Measurements from ENCODE around the gene ZNF892. TPM values are rescaled to one million over a fixed set of nuclear protein-coding genes. Genes with fewer than 3 reads are reported as not detected.

Gene ZNF892
- total and polyA plus RNA-seq, 2 of the 13 experiments (the other 11 are each of a cell fraction or from before 2014, with no cell fraction given), result not detected

GRCh38 chr2:95231723-95232122 lies 24.4 kb downstream of the ZNF892 start (continued):
- TF ChIP-seq, protein P1, sequence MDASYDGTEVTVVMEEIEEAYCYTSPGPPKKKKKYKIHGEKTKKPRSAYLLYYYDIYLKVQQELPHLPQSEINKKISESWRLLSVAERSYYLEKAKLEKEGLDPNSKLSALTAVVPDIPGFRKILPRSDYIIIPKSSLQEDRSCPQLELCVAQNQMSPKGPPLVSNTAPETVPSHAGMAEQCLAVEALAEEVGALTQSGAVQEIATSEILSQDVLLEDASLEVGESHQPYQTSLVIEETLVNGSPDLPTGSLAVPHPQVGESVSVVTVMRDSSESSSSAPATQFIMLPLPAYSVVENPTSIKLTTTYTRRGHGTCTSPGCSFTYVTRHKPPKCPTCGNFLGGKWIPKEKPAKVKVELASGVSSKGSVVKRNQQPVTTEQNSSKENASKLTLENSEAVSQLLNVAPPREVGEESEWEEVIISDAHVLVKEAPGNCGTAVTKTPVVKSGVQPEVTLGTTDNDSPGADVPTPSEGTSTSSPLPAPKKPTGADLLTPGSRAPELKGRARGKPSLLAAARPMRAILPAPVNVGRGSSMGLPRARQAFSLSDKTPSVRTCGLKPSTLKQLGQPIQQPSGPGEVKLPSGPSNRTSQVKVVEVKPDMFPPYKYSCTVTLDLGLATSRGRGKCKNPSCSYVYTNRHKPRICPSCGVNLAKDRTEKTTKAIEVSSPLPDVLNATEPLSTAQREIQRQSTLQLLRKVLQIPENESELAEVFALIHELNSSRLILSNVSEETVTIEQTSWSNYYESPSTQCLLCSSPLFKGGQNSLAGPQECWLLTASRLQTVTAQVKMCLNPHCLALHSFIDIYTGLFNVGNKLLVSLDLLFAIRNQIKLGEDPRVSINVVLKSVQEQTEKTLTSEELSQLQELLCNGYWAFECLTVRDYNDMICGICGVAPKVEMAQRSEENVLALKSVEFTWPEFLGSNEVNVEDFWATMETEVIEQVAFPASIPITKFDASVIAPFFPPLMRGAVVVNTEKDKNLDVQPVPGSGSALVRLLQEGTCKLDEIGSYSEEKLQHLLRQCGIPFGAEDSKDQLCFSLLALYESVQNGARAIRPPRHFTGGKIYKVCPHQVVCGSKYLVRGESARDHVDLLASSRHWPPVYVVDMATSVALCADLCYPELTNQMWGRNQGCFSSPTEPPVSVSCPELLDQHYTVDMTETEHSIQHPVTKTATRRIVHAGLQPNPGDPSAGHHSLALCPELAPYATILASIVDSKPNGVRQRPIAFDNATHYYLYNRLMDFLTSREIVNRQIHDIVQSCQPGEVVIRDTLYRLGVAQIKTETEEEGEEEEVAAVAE (CRISPR knock-in tag; IDR thresholded peaks at IDR 0.05; ENCODE audit: borderline replicate concordance), result no peak
- TF ChIP-seq ZC3H13 (CRISPR knock-in tag; IDR thresholded peaks at IDR 0.05) (no peak), GLI4 (CRISPR knock-in tag; IDR thresholded peaks at IDR 0.05; ENCODE audit: borderline replicate concordance) (0 out of 2 replicates have a peak, but pooled peaks have one; percentile 64), DRAP1 (CRISPR knock-in tag; IDR thresholded peaks at IDR 0.05) (no peak), ZNF451 (CRISPR knock-in tag; IDR thresholded peaks at IDR 0.05) (no peak), GABPB1 (CRISPR knock-in tag; IDR thresholded peaks at IDR 0.05) (peak; percentile 15; the same call in 1 of the 2 replicates)

DNA sequence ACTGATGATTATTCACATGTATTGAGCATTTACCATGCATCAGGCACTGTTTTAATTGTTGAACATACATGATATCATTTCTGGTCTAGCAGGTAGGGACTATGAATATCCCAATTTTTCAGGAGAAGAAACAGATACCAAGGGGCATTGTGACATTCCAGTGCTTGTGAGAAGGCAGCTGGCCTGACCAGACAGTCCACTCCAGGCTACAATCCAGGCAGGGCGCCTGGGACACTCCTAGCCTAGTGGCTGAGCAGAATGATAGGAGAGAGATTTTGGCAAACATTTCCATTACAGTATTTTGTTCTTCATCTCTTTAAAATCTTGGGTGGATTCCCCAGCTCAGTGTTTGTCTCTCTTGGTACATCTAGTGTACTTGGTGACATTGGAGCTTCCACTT lies 24.9 kb downstream of the ZNF892 start:
- ATAC-seq (peak; percentile 47), DNase-seq (ENCODE audit: low spot score) (no peak), FAIRE-seq (no peak)
- no peaks in the 10 kb centered on the region; a peak in 1 of 5 replicates for H3K27me3 ChIP-seq (ENCODE audit: control insufficient read depth in 1 of 2, insufficient read depth in 2 of 2, low read length in 2 of 2)
- no peaks in the 10 kb centered on the region for H3K36me3 ChIP-seq (replicated peaks in 1 of 2; ENCODE audit: control insufficient read depth in 1 of 2, insufficient read depth in 2 of 2, low read length in 2 of 2)
- no peaks in the 10 kb centered on the region for H3K79me2 ChIP-seq (ENCODE audit: insufficient read depth, low read length)
- in situ Hi-C loops (cut with HindIII; ENCODE audit: extremely low pct_ligation_motif_present, low pct_unique_long_range_greater_than_20kb) (loop anchor here (5.0 kb wide), 1 partner anchor 85 kb away; no protein-coding TSS in a partner anchor), intact Hi-C loops (cut with micrococcal nuclease; ENCODE audit: unreplicated experiment) (no loop called here)
- peaks cover 4% of the 10 kb centered on the region; the same call in 1 of the 2 replicates for H3K4me1 ChIP-seq (ENCODE audit: insufficient read depth, low read length)
- no peaks in the 10 kb centered on the region for H4K20me1 ChIP-seq (ENCODE audit: insufficient read depth, low read length)
- TF ChIP-seq CCDC6 (CRISPR knock-in tag; IDR thresholded peaks at IDR 0.05), result no peak
- no TSS peak for BruUV-seq (replicated peaks)
- no peak overlapping the region for H3K9ac ChIP-seq (ENCODE audit: insufficient read depth, low read depth, low read length)
- H3K4me2 ChIP-seq (ENCODE audit: low read depth, low read length), result no peak overlapping the region
- no peak overlapping the region for H3K27ac ChIP-seq (ENCODE audit: extremely low read length, insufficient read depth, low read length)
- 54% methylated on average over 1 of the region's 1 CpG for WGBS (ENCODE audit: low lambda C conversion rate)
- no peaks in the 10 kb centered on the region for H3K9me3 ChIP-seq (ENCODE audit: low read length)
- POLR2A ChIA-PET, result no interaction called here
- CTCF ChIA-PET (ENCODE audit: low intra/inter-chr PET ratio, low total read pairs), result interaction anchor here (1.5 to 2.6 kb wide), 2 partner anchors 83 to 496 kb away, joined by 5 to 50 read pairs; no protein-coding TSS in a partner anchor
- H3K4me3 ChIP-seq (replicated peaks in 1 of 3; ENCODE audit: insufficient read depth in 1 of 3, low read depth in 2 of 3, low read length in 3 of 3), result no peak overlapping the region
- H2AFZ ChIP-seq (ENCODE audit: low read length), result no peak overlapping the region
